K562 (cell line): ENCODE measurements around the gene RGMB. TPM values are rescaled to one million over a fixed set of nuclear protein-coding genes. Genes with fewer than 3 reads are reported as not detected.

Experiments
- ATAC-seq: fragments of 200-7000 bp; cut with Tn5 transposase; 3 replicates; pipeline ENCODE4 v1.9.1; 2020; ENCODE audit warnings: moderate library complexity
- BruUV-seq: library from RNA; stranded (reverse); fragments of 400-500 nt; replicated peaks from 2 replicates; lab custom pipeline; 2021; lab: Mats Ljungman, UMichigan
- CTCF ChIA-PET: fragments of 300-600 bp; formaldehyde crosslinking; extraction: SDS; loops from one replicate; lab custom pipeline; 2021; ENCODE audit warnings: low intra/inter-chr PET ratio; lab: Yijun Ruan, JAX
- POLR2A ChIA-PET: fragments of 300-600, 350-650 bp; sonication (Branson Sonifier 250); formaldehyde crosslinking; extraction: SDS; loops from one replicate; lab custom pipeline; 2021; ENCODE audit warnings: antibody characterized with exemption, inconsistent platforms; lab: Yijun Ruan, JAX
- DNase-seq, 4 experiments: peaks; one replicate each; pipeline versions ENCODE4 v3.0.0 to v3.0.0-alpha.2; 2011 to 2018; ENCODE audit warnings: low spot score in 3 of 4, mixed read lengths in 3 of 4; ENCODE audit errors: extremely low read depth in 1 of 4
- FAIRE-seq: peaks from 2 replicates; lab custom pipeline; 2011; peaks lifted over from hg19 to GRCh38; lab: Jason Lieb, UNC
- H2AFZ ChIP-seq: 2 replicates; pipeline ENCODE4 v1.6.0; 2011; ENCODE audit warnings: low read depth, low read length, control low read depth, inconsistent platforms
- H3K27ac ChIP-seq: fragments of 200-600 bp; 3 replicates; pipeline ENCODE4 v1.8.0; 2011; ENCODE audit warnings: low read depth, mild to moderate bottlenecking, control low read depth, inconsistent platforms, low read length, moderate library complexity, mixed read lengths; ENCODE audit errors: extremely low read depth
- H3K27me3 ChIP-seq, 2 experiments: fragments of 300-600 bp in 1 of 2; 2 replicates in 1 of 2; 3 replicates in 1 of 2; pipeline versions ENCODE4 v1.6.0 to v1.8.0; 2011; ENCODE audit warnings: inconsistent platforms in 2 of 2, low read length in 2 of 2, mild to moderate bottlenecking in 1 of 2, mixed read lengths in 1 of 2, moderate library complexity in 1 of 2; ENCODE audit not compliant: control insufficient read depth in 2 of 2, insufficient read depth in 2 of 2
- H3K36me3 ChIP-seq: fragments of 300-600 bp; 3 replicates; pipeline ENCODE4 v1.8.0; 2011; ENCODE audit warnings: mild to moderate bottlenecking, low read length, inconsistent platforms; ENCODE audit not compliant: control insufficient read depth, insufficient read depth
- H3K4me1 ChIP-seq, 2 experiments: fragments of 200-600 bp in 1 of 2; replicated peaks in 1 of 2; 2 replicates in 1 of 2; 3 replicates in 1 of 2; pipeline versions ENCODE4 v1.5.1 to v1.8.0; 2011; ENCODE audit warnings: inconsistent platforms in 2 of 2, low read length in 2 of 2, mild to moderate bottlenecking in 1 of 2, mixed read lengths in 1 of 2, moderate library complexity in 1 of 2; ENCODE audit not compliant: control insufficient read depth in 2 of 2, insufficient read depth in 2 of 2
- H3K4me2 ChIP-seq: 2 replicates; pipeline ENCODE4 v1.6.1; 2011; ENCODE audit warnings: low read length, control low read depth, inconsistent platforms, mixed read lengths; ENCODE audit not compliant: insufficient read depth
- H3K4me3 ChIP-seq: fragments of 200-600 bp; sonication (generic), shearing (Covaris generic); 2 replicates; pipeline ENCODE4 v1.5.1; 2016; ENCODE audit warnings: control low read depth, inconsistent platforms
- H3K79me2 ChIP-seq: fragments of 200-600 bp; 3 replicates; pipeline ENCODE4 v1.8.0; 2011; ENCODE audit warnings: low read length, inconsistent platforms; ENCODE audit not compliant: control insufficient read depth, insufficient read depth
- H3K9ac ChIP-seq, 2 experiments: 2 replicates each; pipeline versions ENCODE4 v1.6.0 to v1.6.1; 2011; ENCODE audit warnings: low read depth in 2 of 2, low read length in 2 of 2, control low read depth in 1 of 2, inconsistent platforms in 1 of 2, mild to moderate bottlenecking in 1 of 2, mixed read lengths in 1 of 2; ENCODE audit not compliant: insufficient read depth in 1 of 2
- H3K9me1 ChIP-seq: one replicate; pipeline ENCODE4 v1.6.0; 2011; ENCODE audit warnings: inconsistent platforms, mild to moderate bottlenecking, low read length, moderate library complexity; ENCODE audit not compliant: control insufficient read depth, insufficient read depth
- H3K9me3 ChIP-seq: replicated peaks from 2 replicates; pipeline ENCODE4 v1.5.1; 2011; ENCODE audit warnings: low read depth, low read length, inconsistent platforms; ENCODE audit not compliant: control insufficient read depth, insufficient read depth
- H4K20me1 ChIP-seq: replicated peaks from 2 replicates; pipeline ENCODE4 v1.6.1; 2011; ENCODE audit warnings: low read length, inconsistent platforms, mixed read lengths; ENCODE audit not compliant: control insufficient read depth, insufficient read depth
- BCL6 ChIP-seq: fragments of 250-450 bp; sonication (Bioruptor Pico); IDR thresholded peaks from 2 replicates; pipeline ENCODE4 v1.4.0; 2020
- ESRRA ChIP-seq: fragments of 450-650 bp; IDR thresholded peaks from 2 replicates; pipeline ENCODE4 v1.6.1; 2014; ENCODE audit warnings: low read depth, mild to moderate bottlenecking, moderate library complexity, borderline replicate concordance
- NEUROD1 ChIP-seq: fragments of 150-350 bp; IDR thresholded peaks from 2 replicates; pipeline ENCODE4 v1.6.1; 2014; ENCODE audit warnings: borderline replicate concordance, low read length, low read depth; ENCODE audit not compliant: partially characterized antibody
- YBX1 ChIP-seq: fragments of 450-650 bp; IDR thresholded peaks from 2 replicates; pipeline ENCODE4 v1.7.1; 2016; ENCODE audit warnings: mild to moderate bottlenecking
- ZNF507 ChIP-seq: conservative IDR thresholded peaks from 2 replicates; pipeline ENCODE4 v1.6.1; 2017; ENCODE audit warnings: missing genetic modification characterization, missing compliant biosample characterization
- WGBS: fragments of 100-300 bp; shearing (Covaris generic); methylation state at CpG from one replicate; pipeline ENCODE4 v1.1.6; 2016; ENCODE audit warnings: low coverage, mixed read lengths; ENCODE audit not compliant: insufficient coverage; ENCODE audit errors: missing lambda C conversion rate; 5-methylcytosine and 5-hydroxymethylcytosine counted together
- in situ Hi-C: fragments of 300-500 bp; cut with MboI; formaldehyde crosslinking; loops from 4 replicates; pipeline ENCODE4 v1.15.0; 2018; ENCODE audit warnings: inconsistent platforms, mixed read lengths
- intact Hi-C: fragments of 100-400 bp; cut with micrococcal nuclease; formaldehyde crosslinking; loops from 2 replicates; pipeline ENCODE4 v1.14.2; 2022
- polyA plus RNA-seq, 8 experiments: library from polyadenylated mRNA; depleted of rRNA in 4 of 8; stranded (reverse) in 5 of 8; unstranded in 3 of 8; fragments of >200 nt; fragmentation: Nextera tagmentation in 2 of 8; fragmentation: Illumina TruSeq in 1 of 8; extraction: Ambion mirVana in 2 of 8; extraction: Trizol in 1 of 8; gene quantifications; 2 replicates each; pipeline versions ENCODE4 v1.2.1 to v1.2.3, GENCODE V29; 2011 to 2014; ENCODE audit warnings: inconsistent platforms in 1 of 8, missing spikeins in 1 of 8
- total RNA-seq, 7 experiments: library from RNA; depleted of rRNA in 6 of 7; stranded (reverse); fragments of >200 nt in 6 of 7; fragmentation: Illumina TruSeq in 2 of 7; extraction: Trizol in 2 of 7; gene quantifications; 2 replicates each; pipeline versions ENCODE4 v1.2.1 to v1.2.3, GENCODE V29; 2011 to 2021; ENCODE audit warnings: low replicate concordance in 1 of 7
- TF ChIP-seq, protein P1 (sequence below): fragments of 450-650 bp; IDR thresholded peaks from 2 replicates; pipeline ENCODE4 v1.6.1; 2017; ENCODE audit warnings: mild to moderate bottlenecking, moderate library complexity
- TF ChIP-seq, protein P2 (sequence below): fragments of 250-450 bp; sonication (Bioruptor Pico); IDR thresholded peaks from 2 replicates; pipeline ENCODE4 v1.8.0; 2022; ENCODE audit warnings: inconsistent platforms
- TF ChIP-seq, protein P3 (sequence below): sonication (generic); formaldehyde crosslinking; IDR thresholded peaks from 2 replicates; pipeline ENCODE4 v1.8.0; 2023; ENCODE audit warnings: mild to moderate bottlenecking, missing genetic modification reagents
- TF ChIP-seq, protein P4 (sequence below): fragments of 250-450 bp; sonication (Bioruptor Pico); IDR thresholded peaks from 2 replicates; pipeline ENCODE4 v1.5.1; 2021; ENCODE audit warnings: mild to moderate bottlenecking
- TF ChIP-seq, protein P5 (sequence below): IDR thresholded peaks from 2 replicates; pipeline ENCODE4 v1.6.1; 2011; ENCODE audit warnings: borderline replicate concordance, low read depth, mild to moderate bottlenecking, moderate library complexity, low read length; ENCODE audit not compliant: insufficient read depth, poor library complexity, severe bottlenecking

Gene RGMB
- total and polyA plus RNA-seq, 9 of the 15 experiments (the other 6 are each of a cell fraction or from before 2014, with no cell fraction given) = 0.03 to 0.38 TPM; not detected in 7

DNA sequence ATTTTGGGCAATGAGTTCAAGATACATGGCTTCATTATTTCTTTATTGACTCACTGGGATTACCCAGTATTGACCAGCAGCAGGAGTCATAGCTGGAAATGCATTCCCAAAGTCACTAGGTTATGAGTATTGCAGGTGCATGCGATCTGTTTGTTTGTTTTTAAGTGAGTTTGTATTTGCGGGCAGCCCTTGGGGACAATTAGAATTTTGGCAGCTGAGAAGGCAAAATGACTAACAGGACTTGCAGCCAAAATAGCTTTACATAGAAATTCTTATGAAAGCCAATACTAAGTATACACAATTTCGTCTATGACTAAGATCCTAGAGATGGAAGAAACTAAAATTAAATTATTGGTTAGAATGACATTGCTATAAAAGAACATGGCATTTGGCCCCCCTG, 18.1 kb upstream of the RGMB start (continued):
- TF ChIP-seq, protein P1, sequence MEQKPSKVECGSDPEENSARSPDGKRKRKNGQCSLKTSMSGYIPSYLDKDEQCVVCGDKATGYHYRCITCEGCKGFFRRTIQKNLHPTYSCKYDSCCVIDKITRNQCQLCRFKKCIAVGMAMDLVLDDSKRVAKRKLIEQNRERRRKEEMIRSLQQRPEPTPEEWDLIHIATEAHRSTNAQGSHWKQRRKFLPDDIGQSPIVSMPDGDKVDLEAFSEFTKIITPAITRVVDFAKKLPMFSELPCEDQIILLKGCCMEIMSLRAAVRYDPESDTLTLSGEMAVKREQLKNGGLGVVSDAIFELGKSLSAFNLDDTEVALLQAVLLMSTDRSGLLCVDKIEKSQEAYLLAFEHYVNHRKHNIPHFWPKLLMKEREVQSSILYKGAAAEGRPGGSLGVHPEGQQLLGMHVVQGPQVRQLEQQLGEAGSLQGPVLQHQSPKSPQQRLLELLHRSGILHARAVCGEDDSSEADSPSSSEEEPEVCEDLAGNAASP = no peak
- TF ChIP-seq BCL6 (CRISPR knock-in tag) = no peak
- no peak for TF ChIP-seq ESRRA
- TF ChIP-seq, protein P2, sequence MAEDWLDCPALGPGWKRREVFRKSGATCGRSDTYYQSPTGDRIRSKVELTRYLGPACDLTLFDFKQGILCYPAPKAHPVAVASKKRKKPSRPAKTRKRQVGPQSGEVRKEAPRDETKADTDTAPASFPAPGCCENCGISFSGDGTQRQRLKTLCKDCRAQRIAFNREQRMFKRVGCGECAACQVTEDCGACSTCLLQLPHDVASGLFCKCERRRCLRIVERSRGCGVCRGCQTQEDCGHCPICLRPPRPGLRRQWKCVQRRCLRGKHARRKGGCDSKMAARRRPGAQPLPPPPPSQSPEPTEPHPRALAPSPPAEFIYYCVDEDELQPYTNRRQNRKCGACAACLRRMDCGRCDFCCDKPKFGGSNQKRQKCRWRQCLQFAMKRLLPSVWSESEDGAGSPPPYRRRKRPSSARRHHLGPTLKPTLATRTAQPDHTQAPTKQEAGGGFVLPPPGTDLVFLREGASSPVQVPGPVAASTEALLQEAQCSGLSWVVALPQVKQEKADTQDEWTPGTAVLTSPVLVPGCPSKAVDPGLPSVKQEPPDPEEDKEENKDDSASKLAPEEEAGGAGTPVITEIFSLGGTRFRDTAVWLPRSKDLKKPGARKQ (CRISPR knock-in tag) = no peak

DNA sequence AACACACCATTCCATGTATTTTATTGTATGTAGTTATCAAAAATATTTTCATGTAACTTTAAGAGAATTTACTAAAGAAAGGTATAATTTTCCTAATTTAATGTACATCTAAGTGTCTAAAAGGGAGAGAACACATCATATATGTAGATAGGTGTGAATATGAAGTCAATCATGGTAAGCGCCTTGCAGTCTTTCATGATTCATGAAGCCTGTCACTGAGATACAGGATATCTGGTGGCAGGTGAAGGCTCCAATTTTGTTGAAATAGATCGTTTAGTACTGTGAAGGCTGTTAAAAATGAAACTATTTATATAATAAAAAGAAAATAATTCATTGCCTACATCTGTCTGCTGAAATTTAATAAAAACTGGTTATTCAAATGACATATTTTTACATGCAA, 15.5 kb upstream of the RGMB start:
- BruUV-seq = no TSS peak
- no peak for FAIRE-seq
- in situ Hi-C loops = no loop called here
- TF ChIP-seq, protein P3, sequence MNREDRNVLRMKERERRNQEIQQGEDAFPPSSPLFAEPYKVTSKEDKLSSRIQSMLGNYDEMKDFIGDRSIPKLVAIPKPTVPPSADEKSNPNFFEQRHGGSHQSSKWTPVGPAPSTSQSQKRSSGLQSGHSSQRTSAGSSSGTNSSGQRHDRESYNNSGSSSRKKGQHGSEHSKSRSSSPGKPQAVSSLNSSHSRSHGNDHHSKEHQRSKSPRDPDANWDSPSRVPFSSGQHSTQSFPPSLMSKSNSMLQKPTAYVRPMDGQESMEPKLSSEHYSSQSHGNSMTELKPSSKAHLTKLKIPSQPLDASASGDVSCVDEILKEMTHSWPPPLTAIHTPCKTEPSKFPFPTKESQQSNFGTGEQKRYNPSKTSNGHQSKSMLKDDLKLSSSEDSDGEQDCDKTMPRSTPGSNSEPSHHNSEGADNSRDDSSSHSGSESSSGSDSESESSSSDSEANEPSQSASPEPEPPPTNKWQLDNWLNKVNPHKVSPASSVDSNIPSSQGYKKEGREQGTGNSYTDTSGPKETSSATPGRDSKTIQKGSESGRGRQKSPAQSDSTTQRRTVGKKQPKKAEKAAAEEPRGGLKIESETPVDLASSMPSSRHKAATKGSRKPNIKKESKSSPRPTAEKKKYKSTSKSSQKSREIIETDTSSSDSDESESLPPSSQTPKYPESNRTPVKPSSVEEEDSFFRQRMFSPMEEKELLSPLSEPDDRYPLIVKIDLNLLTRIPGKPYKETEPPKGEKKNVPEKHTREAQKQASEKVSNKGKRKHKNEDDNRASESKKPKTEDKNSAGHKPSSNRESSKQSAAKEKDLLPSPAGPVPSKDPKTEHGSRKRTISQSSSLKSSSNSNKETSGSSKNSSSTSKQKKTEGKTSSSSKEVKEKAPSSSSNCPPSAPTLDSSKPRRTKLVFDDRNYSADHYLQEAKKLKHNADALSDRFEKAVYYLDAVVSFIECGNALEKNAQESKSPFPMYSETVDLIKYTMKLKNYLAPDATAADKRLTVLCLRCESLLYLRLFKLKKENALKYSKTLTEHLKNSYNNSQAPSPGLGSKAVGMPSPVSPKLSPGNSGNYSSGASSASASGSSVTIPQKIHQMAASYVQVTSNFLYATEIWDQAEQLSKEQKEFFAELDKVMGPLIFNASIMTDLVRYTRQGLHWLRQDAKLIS (CRISPR knock-in tag) = no peak
- TF ChIP-seq, protein P4, sequence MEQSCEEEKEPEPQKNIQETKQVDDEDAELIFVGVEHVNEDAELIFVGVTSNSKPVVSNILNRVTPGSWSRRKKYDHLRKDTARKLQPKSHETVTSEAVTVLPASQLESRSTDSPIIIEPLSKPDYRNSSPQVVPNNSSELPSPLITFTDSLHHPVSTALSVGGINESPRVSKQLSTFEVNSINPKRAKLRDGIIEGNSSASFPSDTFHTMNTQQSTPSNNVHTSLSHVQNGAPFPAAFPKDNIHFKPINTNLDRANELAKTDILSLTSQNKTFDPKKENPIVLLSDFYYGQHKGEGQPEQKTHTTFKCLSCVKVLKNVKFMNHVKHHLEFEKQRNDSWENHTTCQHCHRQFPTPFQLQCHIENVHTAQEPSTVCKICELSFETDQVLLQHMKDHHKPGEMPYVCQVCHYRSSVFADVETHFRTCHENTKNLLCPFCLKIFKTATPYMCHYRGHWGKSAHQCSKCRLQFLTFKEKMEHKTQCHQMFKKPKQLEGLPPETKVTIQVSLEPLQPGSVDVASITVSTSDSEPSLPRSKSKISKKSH (CRISPR knock-in tag) = no peak
- no peak for TF ChIP-seq YBX1
- no peak for TF ChIP-seq NEUROD1
- no peak for TF ChIP-seq ZNF507 (tag)
- TF ChIP-seq, protein P5, sequence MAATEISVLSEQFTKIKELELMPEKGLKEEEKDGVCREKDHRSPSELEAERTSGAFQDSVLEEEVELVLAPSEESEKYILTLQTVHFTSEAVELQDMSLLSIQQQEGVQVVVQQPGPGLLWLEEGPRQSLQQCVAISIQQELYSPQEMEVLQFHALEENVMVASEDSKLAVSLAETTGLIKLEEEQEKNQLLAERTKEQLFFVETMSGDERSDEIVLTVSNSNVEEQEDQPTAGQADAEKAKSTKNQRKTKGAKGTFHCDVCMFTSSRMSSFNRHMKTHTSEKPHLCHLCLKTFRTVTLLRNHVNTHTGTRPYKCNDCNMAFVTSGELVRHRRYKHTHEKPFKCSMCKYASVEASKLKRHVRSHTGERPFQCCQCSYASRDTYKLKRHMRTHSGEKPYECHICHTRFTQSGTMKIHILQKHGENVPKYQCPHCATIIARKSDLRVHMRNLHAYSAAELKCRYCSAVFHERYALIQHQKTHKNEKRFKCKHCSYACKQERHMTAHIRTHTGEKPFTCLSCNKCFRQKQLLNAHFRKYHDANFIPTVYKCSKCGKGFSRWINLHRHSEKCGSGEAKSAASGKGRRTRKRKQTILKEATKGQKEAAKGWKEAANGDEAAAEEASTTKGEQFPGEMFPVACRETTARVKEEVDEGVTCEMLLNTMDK = no peak

More for the DNA sequence above, 15.5 kb upstream of the RGMB start:
- DNase-seq = no peak
- Histone ChIP-seq H4K20me1 (no peaks in the 10 kb centered on the region), H3K4me2 (no peak overlapping the region), H2AFZ (no peak overlapping the region), H3K9ac (no peak overlapping the region), H3K9me3 (no peaks in the 10 kb centered on the region), H3K79me2 (no peaks in the 10 kb centered on the region), H3K27me3 (no peaks in the 10 kb centered on the region), H3K9me1 (no peaks in the 10 kb centered on the region), H3K36me3 (no peaks in the 10 kb centered on the region), H3K4me1 (no peaks in the 10 kb centered on the region), H3K27ac (no peak overlapping the region), H3K4me3 (no peak overlapping the region)
- intact Hi-C loops = no loop called here
- 0% methylated on average over 2 of the region's 2 CpGs for WGBS
- POLR2A ChIA-PET = no interaction called here
- no peak for ATAC-seq
- CTCF ChIA-PET = no interaction called here
